Measurements from ENCODE around the gene ZNF761. TPM values are rescaled to one million over a fixed set of nuclear protein-coding genes. Genes with fewer than 3 reads are reported as not detected.
"Not testable (repeated sequence)": the region's sequence is repeated elsewhere in the genome, so short reads cannot be mapped to it uniquely, and the experiment has no call there.

Gene ZNF761
- total and polyA plus RNA-seq, 3 donors from 2014 or later, result 6.4 to 15.9 (median 11.2) TPM

DNA sequence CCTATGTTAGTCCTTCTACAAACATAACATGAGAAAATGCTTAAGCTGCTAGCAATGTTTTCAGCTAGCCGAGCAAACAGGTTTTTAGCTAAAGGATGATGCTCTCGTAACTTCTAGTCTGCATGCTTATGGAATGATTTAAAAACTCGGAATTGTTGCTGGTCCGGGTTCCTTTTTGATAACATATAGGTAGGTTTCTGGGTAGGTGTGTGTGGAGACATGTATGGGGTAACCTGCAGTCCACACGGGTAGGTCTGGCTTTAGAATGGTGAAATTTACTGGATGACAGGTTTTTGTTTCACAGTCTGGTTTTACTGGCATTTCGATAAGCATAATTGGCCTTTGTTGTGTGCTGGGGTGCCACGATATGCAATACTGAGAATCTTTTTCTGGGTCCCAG, 40.1 kb downstream of the ZNF761 start:
- peaks cover 5% of the 10 kb centered on the region for H3K4me1 ChIP-seq
- intact Hi-C loops (cut with DNase I; ENCODE audit: low total_unique reads), result no loop called here
- WGBS, 2 donors, result 89 to 95% methylated on average over 7 of the region's 7 CpGs

DNA sequence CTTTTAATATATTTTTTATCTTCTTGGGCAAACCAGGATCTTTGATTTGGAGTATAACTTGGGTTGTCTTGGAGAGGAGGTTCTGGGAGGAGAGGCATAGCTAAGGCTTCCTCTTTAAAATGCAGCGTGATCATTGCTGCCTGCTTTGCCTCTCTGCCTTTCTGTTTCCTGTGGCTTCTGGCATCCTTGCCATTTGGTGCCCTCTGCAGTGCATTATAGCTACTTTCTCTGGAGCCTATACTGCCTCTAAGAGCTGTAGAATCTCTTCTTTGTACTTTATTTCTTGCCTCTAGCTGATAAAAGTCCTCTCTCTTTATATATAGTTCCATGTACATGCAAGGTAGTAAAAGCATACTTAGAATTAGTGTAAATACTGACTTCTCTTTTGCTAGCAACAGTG, 43.0 kb downstream of the ZNF761 start:
- H3K27me3 ChIP-seq; H3K9me3 ChIP-seq; H3K27ac ChIP-seq; H3K4me1 ChIP-seq; H3K36me3 ChIP-seq (ENCODE audit: low read depth, missing control alignments); H3K4me3 ChIP-seq; DNase-seq; intact Hi-C loops (cut with DNase I; ENCODE audit: low total_unique reads): not testable (repeated sequence)
- 50 to 80% methylated on average over 1 of the region's 1 CpG for WGBS, 2 donors

More for the DNA sequence above, 40.1 kb downstream of the ZNF761 start:
- H3K27me3 ChIP-seq, result no peaks in the 10 kb centered on the region
- no peak overlapping the region for H3K27ac ChIP-seq
- H3K4me3 ChIP-seq, result no peak overlapping the region
- no peak for TF ChIP-seq POLR2A (IDR thresholded peaks at IDR 0.05)
- TF ChIP-seq, protein P1, sequence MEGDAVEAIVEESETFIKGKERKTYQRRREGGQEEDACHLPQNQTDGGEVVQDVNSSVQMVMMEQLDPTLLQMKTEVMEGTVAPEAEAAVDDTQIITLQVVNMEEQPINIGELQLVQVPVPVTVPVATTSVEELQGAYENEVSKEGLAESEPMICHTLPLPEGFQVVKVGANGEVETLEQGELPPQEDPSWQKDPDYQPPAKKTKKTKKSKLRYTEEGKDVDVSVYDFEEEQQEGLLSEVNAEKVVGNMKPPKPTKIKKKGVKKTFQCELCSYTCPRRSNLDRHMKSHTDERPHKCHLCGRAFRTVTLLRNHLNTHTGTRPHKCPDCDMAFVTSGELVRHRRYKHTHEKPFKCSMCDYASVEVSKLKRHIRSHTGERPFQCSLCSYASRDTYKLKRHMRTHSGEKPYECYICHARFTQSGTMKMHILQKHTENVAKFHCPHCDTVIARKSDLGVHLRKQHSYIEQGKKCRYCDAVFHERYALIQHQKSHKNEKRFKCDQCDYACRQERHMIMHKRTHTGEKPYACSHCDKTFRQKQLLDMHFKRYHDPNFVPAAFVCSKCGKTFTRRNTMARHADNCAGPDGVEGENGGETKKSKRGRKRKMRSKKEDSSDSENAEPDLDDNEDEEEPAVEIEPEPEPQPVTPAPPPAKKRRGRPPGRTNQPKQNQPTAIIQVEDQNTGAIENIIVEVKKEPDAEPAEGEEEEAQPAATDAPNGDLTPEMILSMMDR (IDR thresholded peaks at IDR 0.05), result no peak
- no peaks in the 10 kb centered on the region for H3K9me3 ChIP-seq
- H3K36me3 ChIP-seq (ENCODE audit: low read depth, missing control alignments), result no peaks in the 10 kb centered on the region
- DNase-seq, result no peak

DNA sequence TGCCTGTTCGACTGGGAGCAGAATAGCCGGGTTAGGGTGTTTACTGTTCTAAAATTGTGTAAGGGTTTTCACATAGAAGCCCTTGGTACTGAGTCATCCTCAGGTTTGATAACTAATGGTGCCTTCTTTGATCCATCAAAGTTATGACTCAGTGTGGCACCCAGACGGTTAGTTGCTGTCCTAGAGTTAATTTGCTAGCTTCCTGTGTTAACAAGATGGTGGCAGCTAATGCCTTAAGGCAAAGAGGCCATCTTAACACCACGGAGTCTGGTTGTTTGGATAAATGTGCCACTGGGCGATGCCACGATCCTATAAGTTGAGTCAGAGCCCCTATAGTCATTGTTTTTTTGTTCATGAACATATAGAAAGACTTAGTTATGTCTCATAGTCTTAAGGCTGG, 43.7 kb downstream of the ZNF761 start:
- H3K4me3 ChIP-seq; H3K4me1 ChIP-seq; H3K27me3 ChIP-seq; DNase-seq; intact Hi-C loops (cut with DNase I; ENCODE audit: low total_unique reads); H3K27ac ChIP-seq; H3K36me3 ChIP-seq (ENCODE audit: low read depth, missing control alignments); H3K9me3 ChIP-seq: not testable (repeated sequence)
- WGBS, 2 donors, result 82 to 86% methylated on average over 6 of the region's 6 CpGs

DNA sequence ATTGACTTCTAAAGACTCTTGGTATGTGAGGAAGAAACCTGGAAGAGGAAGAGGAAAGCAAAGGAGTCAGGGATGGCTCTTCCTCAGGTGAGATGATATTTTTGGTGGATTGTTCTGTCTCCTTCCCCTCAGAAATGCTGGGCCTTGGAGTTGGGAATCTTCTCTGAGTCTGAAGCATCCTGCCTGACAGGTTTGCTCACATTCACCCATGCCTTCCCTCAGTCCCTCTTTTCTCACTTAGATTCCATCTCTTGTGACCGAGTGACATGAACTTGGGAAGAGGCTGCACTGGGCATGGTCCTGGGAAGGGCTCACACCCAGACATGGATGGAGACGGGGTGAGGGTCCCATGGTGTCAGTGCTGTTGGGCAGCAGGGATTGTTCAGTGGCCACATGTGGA, 52.0 kb downstream of the ZNF761 start:
- DNase-seq; H3K9me3 ChIP-seq; H3K36me3 ChIP-seq (ENCODE audit: low read depth, missing control alignments); H3K4me1 ChIP-seq; H3K27me3 ChIP-seq; intact Hi-C loops (cut with DNase I; ENCODE audit: low total_unique reads); H3K4me3 ChIP-seq; H3K27ac ChIP-seq: not testable (repeated sequence)
- 95% methylated on average over 2 of the region's 2 CpGs for WGBS, 2 donors

DNA sequence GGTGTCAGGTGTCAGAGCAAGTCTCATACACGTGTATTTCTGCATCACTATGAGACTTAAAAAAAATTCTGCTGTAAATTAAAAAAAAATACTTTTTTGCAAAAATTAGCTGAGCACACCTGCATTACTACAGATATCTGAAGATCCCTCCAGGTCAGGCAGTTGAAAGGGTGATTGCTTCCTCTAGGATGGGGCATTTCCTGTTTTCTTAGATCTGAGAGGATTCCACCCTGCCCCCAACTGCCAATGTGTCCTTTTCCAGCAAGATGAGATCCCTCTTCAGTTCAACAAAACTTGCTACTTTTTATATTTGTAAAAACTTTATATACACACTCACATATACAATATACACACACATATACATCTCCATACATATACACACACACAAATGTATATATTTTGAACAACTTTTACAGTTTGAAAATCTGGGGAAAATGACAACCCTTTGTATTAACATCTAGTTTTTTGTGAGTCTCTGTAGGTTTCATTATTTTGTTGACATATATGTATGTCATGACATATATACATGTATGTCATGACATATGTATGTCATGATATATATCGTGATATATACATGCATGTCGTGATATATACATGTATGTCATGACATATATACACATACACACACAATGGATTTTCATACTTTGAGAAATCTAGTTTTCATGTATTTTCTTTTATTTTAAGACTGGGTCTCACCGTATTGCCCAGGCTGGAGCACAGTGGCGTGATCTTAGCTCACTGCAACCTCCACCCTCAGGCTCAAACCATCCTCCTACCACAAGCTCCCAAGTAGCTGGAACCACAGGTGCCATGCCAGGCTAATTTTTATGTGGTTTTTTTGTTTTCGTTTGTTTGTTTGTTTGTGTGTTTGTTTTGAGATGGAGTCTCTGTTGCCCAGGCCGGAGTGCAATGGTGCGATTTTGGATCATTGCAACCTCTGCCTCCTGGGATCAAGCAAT, 53.5 kb downstream of the ZNF761 start:
- Histone ChIP-seq H3K4me1 (no peaks in the 10 kb centered on the region), H3K9me3 (no peaks in the 10 kb centered on the region), H3K27me3 (no peaks in the 10 kb centered on the region), H3K36me3 (ENCODE audit: low read depth, missing control alignments) (no peaks in the 10 kb centered on the region), H3K4me3 (no peak overlapping the region), H3K27ac (no peak overlapping the region)
- DNase-seq, result no peak
- no peak for TF ChIP-seq POLR2A (IDR thresholded peaks at IDR 0.05)
- TF ChIP-seq, protein P1 (IDR thresholded peaks at IDR 0.05), result no peak
- intact Hi-C loops (cut with DNase I; ENCODE audit: low total_unique reads), result no loop called here
- WGBS, 2 donors, result 77 to 93% methylated on average over 8 of the region's 8 CpGs

DNA sequence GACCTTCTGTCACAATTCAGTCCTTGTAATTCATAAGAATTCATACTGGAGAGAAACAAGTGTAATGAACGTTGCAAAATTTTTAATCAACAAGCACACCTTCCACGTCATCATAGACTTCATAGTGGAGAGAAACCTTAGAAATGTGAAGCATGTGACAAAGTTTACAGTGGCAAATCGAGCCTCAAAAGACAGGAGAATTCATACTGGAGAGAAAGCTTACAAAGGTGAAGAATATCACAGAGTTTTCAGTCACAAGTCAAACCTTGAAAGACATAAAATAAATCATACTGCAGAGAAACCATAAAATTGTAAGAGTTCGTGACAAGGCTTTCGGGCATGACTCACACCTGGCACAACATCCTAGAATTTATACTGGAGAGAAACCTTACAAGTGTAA, 60.4 kb downstream of the ZNF761 start:
- intact Hi-C loops (cut with DNase I; ENCODE audit: low total_unique reads), result no loop called here
- Histone ChIP-seq H3K4me1 (no peaks in the 10 kb centered on the region), H3K36me3 (ENCODE audit: low read depth, missing control alignments) (no peaks in the 10 kb centered on the region), H3K9me3 (no peaks in the 10 kb centered on the region), H3K27ac (no peak overlapping the region), H3K4me3 (no peak overlapping the region), H3K27me3 (no peaks in the 10 kb centered on the region)
- WGBS, 2 donors, result 95 to 96% methylated on average over 5 of the region's 5 CpGs
- TF ChIP-seq, protein P1 (IDR thresholded peaks at IDR 0.05), result no peak
- no peak for TF ChIP-seq POLR2A (IDR thresholded peaks at IDR 0.05)
- DNase-seq, result no peak

GRCh38 chr19:53497311-53498023, 65.7 kb downstream of the ZNF761 start:
- H3K9me3 ChIP-seq; H3K4me3 ChIP-seq; H3K36me3 ChIP-seq (ENCODE audit: low read depth, missing control alignments); H3K27ac ChIP-seq; H3K27me3 ChIP-seq; intact Hi-C loops (cut with DNase I; ENCODE audit: low total_unique reads); H3K4me1 ChIP-seq; DNase-seq: not testable (repeated sequence)
- 68 to 69% methylated on average over 10 to 11 of the region's 11 CpGs for WGBS, 2 donors

GRCh38 chr19:53498024-53498395, 66.2 kb downstream of the ZNF761 start:
- H3K36me3 ChIP-seq (ENCODE audit: low read depth, missing control alignments); H3K4me3 ChIP-seq; H3K27me3 ChIP-seq; intact Hi-C loops (cut with DNase I; ENCODE audit: low total_unique reads); H3K9me3 ChIP-seq; H3K4me1 ChIP-seq; DNase-seq; H3K27ac ChIP-seq: not testable (repeated sequence)
- 54 to 67% methylated on average over 4 of the region's 4 CpGs for WGBS, 2 donors

GRCh38 chr19:53503151-53503550, 71.4 kb downstream of the ZNF761 start:
- H3K36me3 ChIP-seq (ENCODE audit: low read depth, missing control alignments); H3K27me3 ChIP-seq; H3K4me1 ChIP-seq; H3K9me3 ChIP-seq; H3K4me3 ChIP-seq; intact Hi-C loops (cut with DNase I; ENCODE audit: low total_unique reads); H3K27ac ChIP-seq; DNase-seq: not testable (repeated sequence)
- WGBS, 2 donors, result 25 to 28% methylated on average over 7 of the region's 7 CpGs
